Hepatocyte (in vitro differentiated cells): ENCODE measurements around the gene ECE1.
"Not testable (repeated sequence)": the region's sequence is repeated elsewhere in the genome, so short reads cannot be mapped to it uniquely, and the experiment has no call there.

Experiments
- EZH2 ChIP-seq: fragments of 200-600 bp; sonication (generic); IDR thresholded peaks from 2 replicates; pipeline ENCODE4 v1.6.1; 2016; ENCODE audit warnings: antibody characterized with exemption, mild to moderate bottlenecking, borderline replicate concordance
- EZH2phosphoT487 ChIP-seq: fragments of 200-600 bp; sonication (generic); IDR thresholded peaks from one replicate; pipeline ENCODE4 v1.6.1; 2018; ENCODE audit warnings: antibody characterized with exemption, mild to moderate bottlenecking, low read depth, moderate library complexity; ENCODE audit not compliant: unreplicated experiment, severe bottlenecking
- TF ChIP-seq, protein P1 (sequence below): fragments of 200-600 bp; sonication (generic); IDR thresholded peaks from 2 replicates; pipeline ENCODE4 v1.5.1; 2016; ENCODE audit warnings: antibody characterized with exemption, mild to moderate bottlenecking; ENCODE audit not compliant: poor library complexity

DNA sequence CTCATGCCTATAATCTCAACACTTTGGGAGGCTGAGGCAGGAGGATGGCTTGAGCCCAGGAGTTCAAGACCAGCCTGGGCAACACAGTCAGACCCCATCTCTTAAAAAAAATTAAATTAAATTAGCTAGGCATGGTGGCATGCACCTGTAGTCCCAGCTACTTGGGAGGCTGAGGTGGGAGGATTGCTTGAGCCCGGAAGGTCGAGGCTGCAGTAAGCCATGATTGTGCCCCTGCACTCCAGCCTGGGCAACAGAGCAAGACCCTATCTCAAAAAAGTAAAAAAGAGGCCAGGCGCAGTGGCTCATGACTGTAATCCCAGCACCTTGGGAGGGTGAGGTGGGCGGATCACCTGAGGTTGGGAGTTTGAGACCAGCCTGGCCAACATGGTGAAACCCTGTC, 8.2 kb downstream of the ECE1 start:
- TF ChIP-seq, protein P1, sequence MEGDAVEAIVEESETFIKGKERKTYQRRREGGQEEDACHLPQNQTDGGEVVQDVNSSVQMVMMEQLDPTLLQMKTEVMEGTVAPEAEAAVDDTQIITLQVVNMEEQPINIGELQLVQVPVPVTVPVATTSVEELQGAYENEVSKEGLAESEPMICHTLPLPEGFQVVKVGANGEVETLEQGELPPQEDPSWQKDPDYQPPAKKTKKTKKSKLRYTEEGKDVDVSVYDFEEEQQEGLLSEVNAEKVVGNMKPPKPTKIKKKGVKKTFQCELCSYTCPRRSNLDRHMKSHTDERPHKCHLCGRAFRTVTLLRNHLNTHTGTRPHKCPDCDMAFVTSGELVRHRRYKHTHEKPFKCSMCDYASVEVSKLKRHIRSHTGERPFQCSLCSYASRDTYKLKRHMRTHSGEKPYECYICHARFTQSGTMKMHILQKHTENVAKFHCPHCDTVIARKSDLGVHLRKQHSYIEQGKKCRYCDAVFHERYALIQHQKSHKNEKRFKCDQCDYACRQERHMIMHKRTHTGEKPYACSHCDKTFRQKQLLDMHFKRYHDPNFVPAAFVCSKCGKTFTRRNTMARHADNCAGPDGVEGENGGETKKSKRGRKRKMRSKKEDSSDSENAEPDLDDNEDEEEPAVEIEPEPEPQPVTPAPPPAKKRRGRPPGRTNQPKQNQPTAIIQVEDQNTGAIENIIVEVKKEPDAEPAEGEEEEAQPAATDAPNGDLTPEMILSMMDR = not testable (repeated sequence)
- not testable (repeated sequence) for TF ChIP-seq EZH2, EZH2phosphoT487
